GM23338 (cell line): ENCODE measurements around the gene MTARC1. TPM values are rescaled to one million over a fixed set of nuclear protein-coding genes. Genes with fewer than 3 reads are reported as not detected.
A peak's percentile ranks its signal among the peaks of the same experiment; 100 is the strongest.

Experiments
- ATAC-seq: fragments of 200-7000 bp; cut with Tn5 transposase; 3 replicates; pipeline ENCODE4 v1.9.1; 2020
- DNase-seq: peaks from one replicate; pipeline ENCODE4 v3.0.0-alpha.2; 2015; ENCODE audit warnings: low spot score
- H2AFZ ChIP-seq: fragments of 200-600 bp; sonication (generic); 2 replicates; pipeline ENCODE4 v1.8.0; 2016; ENCODE audit warnings: antibody characterized with exemption, mild to moderate bottlenecking, moderate library complexity
- H3F3A ChIP-seq: fragments of 200-600 bp; sonication (generic); replicated peaks from 2 replicates; pipeline ENCODE4 v1.8.0; 2017; ENCODE audit warnings: antibody characterized with exemption, mixed run types, low read depth
- H3K27ac ChIP-seq: fragments of 200-600 bp; sonication (generic); 2 replicates; pipeline ENCODE4 v1.6.1; 2016; ENCODE audit warnings: low read depth
- H3K27me3 ChIP-seq: fragments of 200-600 bp; sonication (generic); 2 replicates; pipeline ENCODE4 v1.8.0; 2016; ENCODE audit warnings: mild to moderate bottlenecking, mixed run types, moderate library complexity; ENCODE audit not compliant: insufficient read depth
- H3K36me3 ChIP-seq: fragments of 200-600 bp; sonication (generic); 2 replicates; pipeline ENCODE4 v1.8.0; 2016; ENCODE audit warnings: mild to moderate bottlenecking; ENCODE audit not compliant: insufficient read depth
- H3K4me1 ChIP-seq: fragments of 200-600 bp; sonication (generic); 2 replicates; pipeline ENCODE4 v1.8.0; 2016; ENCODE audit warnings: mild to moderate bottlenecking, moderate library complexity; ENCODE audit not compliant: insufficient read depth
- H3K4me2 ChIP-seq: fragments of 200-600 bp; sonication (generic); 2 replicates; pipeline ENCODE4 v1.7.1; 2017; ENCODE audit warnings: mixed run types
- H3K4me3 ChIP-seq: fragments of 200-600 bp; sonication (generic); 2 replicates; pipeline ENCODE4 v1.6.1; 2016; ENCODE audit warnings: mixed run types
- H3K79me2 ChIP-seq: fragments of 200-600 bp; sonication (generic); replicated peaks from 2 replicates; pipeline ENCODE4 v1.8.0; 2017; ENCODE audit warnings: mild to moderate bottlenecking; ENCODE audit not compliant: insufficient read depth
- H3K9me2 ChIP-seq: fragments of 200-600 bp; sonication (generic); 2 replicates; pipeline ENCODE4 v1.8.0; 2017; ENCODE audit not compliant: insufficient read depth
- H4K20me1 ChIP-seq: fragments of 200-600 bp; sonication (generic); replicated peaks from 2 replicates; pipeline ENCODE4 v1.8.0; 2017; ENCODE audit warnings: mild to moderate bottlenecking; ENCODE audit not compliant: insufficient read depth
- H3K27ac Mint-ChIP-seq: 2 replicates; pipeline ENCODE4 v1.8.0; 2020; ENCODE audit warnings: inconsistent platforms, mild to moderate bottlenecking, moderate library complexity, mixed read lengths
- H3K27me3 Mint-ChIP-seq: 3 replicates; pipeline ENCODE4 v1.8.0; 2022; ENCODE audit warnings: low read depth, mild to moderate bottlenecking, moderate library complexity, mixed read lengths, inconsistent platforms; ENCODE audit not compliant: insufficient read depth, poor library complexity
- H3K36me3 Mint-ChIP-seq: 3 replicates; pipeline ENCODE4 v1.8.0; 2021; ENCODE audit warnings: low read depth, mild to moderate bottlenecking, inconsistent platforms, moderate library complexity, mixed read lengths
- H3K4me1 Mint-ChIP-seq: 3 replicates; pipeline ENCODE4 v1.8.0; 2020; ENCODE audit warnings: mild to moderate bottlenecking, inconsistent platforms, mixed read lengths
- H3K4me3 Mint-ChIP-seq: 3 replicates; pipeline ENCODE4 v1.8.0; 2021; ENCODE audit warnings: moderate library complexity, mild to moderate bottlenecking, inconsistent platforms, mixed read lengths
- H3K9me3 Mint-ChIP-seq: 3 replicates; pipeline ENCODE4 v1.8.0; 2020; ENCODE audit warnings: moderate library complexity, mild to moderate bottlenecking, inconsistent platforms, mixed read lengths
- CREB1 ChIP-seq: fragments of 250-450 bp; sonication (Bioruptor Pico); IDR thresholded peaks from 2 replicates; pipeline ENCODE4 v1.5.0; 2020; ENCODE audit warnings: low read depth, mild to moderate bottlenecking, moderate library complexity
- CTCF ChIP-seq, 2 experiments: fragments of 200-600 bp in 1 of 2; sonication (generic) in 1 of 2; conservative IDR thresholded peaks; 2 replicates each; pipeline versions ENCODE4 v1.5.1 to v1.6.1; 2016 to 2017; ENCODE audit warnings: antibody characterized with exemption in 2 of 2, low read depth in 2 of 2, mild to moderate bottlenecking in 2 of 2, moderate library complexity in 1 of 2
- ETS1 ChIP-seq: IDR thresholded peaks from 2 replicates; pipeline ENCODE4 v1.6.1; 2016; ENCODE audit warnings: antibody characterized with exemption
- EZH2 ChIP-seq: fragments of 200-600 bp; sonication (generic); IDR thresholded peaks from one replicate; pipeline ENCODE4 v1.8.0; 2017; ENCODE audit warnings: antibody characterized with exemption, mild to moderate bottlenecking, low read depth; ENCODE audit not compliant: unreplicated experiment
- JUNB ChIP-seq: IDR thresholded peaks from one replicate; pipeline ENCODE4 v1.6.1; 2016; ENCODE audit warnings: antibody characterized with exemption; ENCODE audit not compliant: unreplicated experiment
- NANOG ChIP-seq: IDR thresholded peaks from 2 replicates; pipeline ENCODE4 v1.6.1; 2016; ENCODE audit warnings: antibody characterized with exemption, borderline replicate concordance
- POLR2AphosphoS5 ChIP-seq: IDR thresholded peaks from 2 replicates; pipeline ENCODE4 v1.6.1; 2016; ENCODE audit warnings: antibody characterized with exemption, low read depth
- STAT1 ChIP-seq: IDR thresholded peaks from one replicate; pipeline ENCODE4 v1.6.1; 2016; ENCODE audit warnings: antibody characterized with exemption; ENCODE audit not compliant: unreplicated experiment
- ZNF114 ChIP-seq: fragments of 250-450 bp; sonication (Bioruptor Pico); IDR thresholded peaks from 2 replicates; pipeline ENCODE4 v1.5.0; 2020; ENCODE audit warnings: mild to moderate bottlenecking, moderate library complexity
- ZNF331 ChIP-seq: fragments of 250-450 bp; sonication (Bioruptor Pico); IDR thresholded peaks from 2 replicates; pipeline ENCODE4 v1.5.0; 2020; ENCODE audit warnings: low read depth, mild to moderate bottlenecking, moderate library complexity
- ZNF462 ChIP-seq: fragments of 250-450 bp; sonication (Bioruptor Pico); IDR thresholded peaks from 2 replicates; pipeline ENCODE4 v1.5.0; 2020; ENCODE audit warnings: mild to moderate bottlenecking, moderate library complexity
- polyA plus RNA-seq: library from polyadenylated mRNA; unstranded; fragments of >200 nt; fragmentation: Nextera tagmentation; extraction: Ambion mirVana; gene quantifications from 2 replicates; pipeline ENCODE4 v1.2.1, GENCODE V29; 2016
- total RNA-seq: library from RNA; depleted of rRNA; stranded (reverse); fragments of >200 nt; shearing (Covaris generic); gene quantifications from 2 replicates; pipeline ENCODE4 v1.2.3, GENCODE V29; 2014

Gene MTARC1
- total and polyA plus RNA-seq, 2 experiments from 2014 or later = 33.9 to 34.6 TPM

- ATAC-seq = peak; percentile 19; the same call in 2 of the 3 replicates
- H3K9me2 ChIP-seq = no peaks in the 10 kb centered on the region
- H3K79me2 ChIP-seq = no peaks in the 10 kb centered on the region
- H3K27me3 ChIP-seq = no peaks in the 10 kb centered on the region
- H3K4me3 ChIP-seq = no peak overlapping the region
- Mint-ChIP-seq H3K27me3 (peaks cover 5% of the 10 kb centered on the region), H3K27ac (no peak overlapping the region), H3K36me3 (no peaks in the 10 kb centered on the region; the same call in 2 of the 3 replicates), H3K4me1 (peaks cover 3% of the 10 kb centered on the region; the same call in 2 of the 3 replicates), H3K4me3 (no peak overlapping the region), H3K9me3 (no peaks in the 10 kb centered on the region)
- no peaks in the 10 kb centered on the region for H3K4me1 ChIP-seq
- no peaks in the 10 kb centered on the region for H3K36me3 ChIP-seq
- peak; percentile 75 for DNase-seq
- H2AFZ ChIP-seq = no peak overlapping the region
- no peaks in the 10 kb centered on the region; the same call in 1 of the 2 replicates for H4K20me1 ChIP-seq
- H3K27ac ChIP-seq = no peak overlapping the region
- no peaks in the 10 kb centered on the region for H3F3A ChIP-seq
- TF ChIP-seq CREB1 (CRISPR knock-in tag) = no peak
- no peak for TF ChIP-seq JUNB
- no peak for TF ChIP-seq ZNF331 (CRISPR knock-in tag)
- no peak for TF ChIP-seq ZNF114 (CRISPR knock-in tag)
- peak; percentile 81 to 99 for TF ChIP-seq CTCF (conservative IDR thresholded peaks at IDR 0.05; ENCODE audit: low read depth in 2 of 2)
- H3K4me2 ChIP-seq = no peak overlapping the region
These were observed 11.4 kb upstream of the MTARC1 start for GRCh38 chr1:220775240-220775853.

GRCh38 chr1:220776254-220776653 is 10.5 kb upstream of the MTARC1 start:
- peaks cover 3% of the 10 kb centered on the region; the same call in 2 of the 3 replicates for H3K4me1 Mint-ChIP-seq
- no peak for ATAC-seq
- Histone ChIP-seq H3K9me2 (no peaks in the 10 kb centered on the region), H3K4me3 (no peak overlapping the region), H2AFZ (no peak overlapping the region), H3K4me2 (no peak overlapping the region), H3F3A (no peaks in the 10 kb centered on the region), H3K27ac (no peak overlapping the region), H3K79me2 (no peaks in the 10 kb centered on the region), H4K20me1 (no peaks in the 10 kb centered on the region; the same call in 1 of the 2 replicates), H3K36me3 (no peaks in the 10 kb centered on the region), H3K4me1 (no peaks in the 10 kb centered on the region), H3K27me3 (no peaks in the 10 kb centered on the region)
- H3K4me3 Mint-ChIP-seq = no peak overlapping the region
- no peaks in the 10 kb centered on the region for H3K36me3 Mint-ChIP-seq
- peaks cover 5% of the 10 kb centered on the region for H3K27me3 Mint-ChIP-seq
- DNase-seq = no peak
- no peak overlapping the region for H3K27ac Mint-ChIP-seq
- H3K9me3 Mint-ChIP-seq = no peaks in the 10 kb centered on the region
- no peak for TF ChIP-seq NANOG
- TF ChIP-seq JUNB = no peak
- no peak for TF ChIP-seq POLR2AphosphoS5
- no peak for TF ChIP-seq STAT1
- no peak for TF ChIP-seq ETS1
- TF ChIP-seq ZNF462 (CRISPR knock-in tag) = no peak
- TF ChIP-seq EZH2 = no peak
- TF ChIP-seq CREB1 (CRISPR knock-in tag) = no peak
- TF ChIP-seq ZNF114 (CRISPR knock-in tag) = no peak
